HG03565 (cell line): ENCODE results near the gene PAWR.
"Not testable (repeated sequence)": the region's sequence is repeated elsewhere in the genome, so short reads cannot be mapped to it uniquely, and the experiment has no call there.

Experiments used
- ATAC-seq: cut with Tn5 transposase; IDR thresholded peaks from one replicate; pipeline ENCODE4 v1.9.1; 2021; ENCODE audit warnings: mild to moderate bottlenecking, moderate library complexity; ENCODE audit not compliant: unreplicated experiment

The PAWR gene

DNA sequence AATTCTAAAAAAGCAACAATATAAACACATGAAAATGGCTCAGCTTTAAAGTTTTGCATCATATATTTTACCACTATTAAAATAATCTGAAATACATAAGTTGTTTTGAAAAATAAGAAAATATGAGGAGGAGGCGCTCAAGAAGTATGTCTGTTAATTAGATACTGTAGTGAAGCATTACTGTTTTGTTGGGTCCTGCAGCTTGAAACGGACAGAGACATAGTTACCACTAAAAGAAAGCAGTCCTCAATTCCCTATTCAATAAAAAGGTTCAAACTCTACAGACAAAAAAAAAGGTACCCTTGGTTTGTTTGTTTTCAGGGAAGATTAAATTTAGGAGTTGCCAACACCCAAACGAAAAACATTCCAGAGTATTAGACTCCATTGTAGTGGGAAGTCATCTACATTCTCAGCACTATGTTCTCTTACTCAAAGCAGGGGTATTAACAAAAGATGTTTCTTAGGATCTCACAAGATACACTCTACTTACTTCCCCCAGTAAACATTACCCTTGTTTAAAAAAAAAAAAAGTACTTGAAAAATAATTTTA lies 3.0 kb downstream of the PAWR start:
- no peak for ATAC-seq

DNA sequence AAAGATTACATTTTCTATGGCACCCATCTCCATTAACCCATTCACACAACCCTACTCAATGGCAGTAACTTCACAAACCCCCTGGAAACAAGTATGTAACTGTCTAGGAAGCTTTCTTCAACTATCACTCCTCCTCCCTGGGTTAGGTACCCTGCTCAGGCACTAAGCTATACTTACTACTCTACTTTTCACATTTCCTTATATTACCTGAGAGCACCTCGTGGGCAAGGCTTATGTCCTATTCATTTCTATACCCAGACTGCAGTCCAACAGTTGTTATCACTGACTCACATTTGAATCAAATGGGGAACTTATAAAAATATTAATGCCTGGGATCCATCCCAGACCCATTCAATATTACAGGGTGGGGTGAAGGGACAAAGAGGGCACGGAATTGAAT lies 4.6 kb downstream of the PAWR start:
- no peak for ATAC-seq

DNA sequence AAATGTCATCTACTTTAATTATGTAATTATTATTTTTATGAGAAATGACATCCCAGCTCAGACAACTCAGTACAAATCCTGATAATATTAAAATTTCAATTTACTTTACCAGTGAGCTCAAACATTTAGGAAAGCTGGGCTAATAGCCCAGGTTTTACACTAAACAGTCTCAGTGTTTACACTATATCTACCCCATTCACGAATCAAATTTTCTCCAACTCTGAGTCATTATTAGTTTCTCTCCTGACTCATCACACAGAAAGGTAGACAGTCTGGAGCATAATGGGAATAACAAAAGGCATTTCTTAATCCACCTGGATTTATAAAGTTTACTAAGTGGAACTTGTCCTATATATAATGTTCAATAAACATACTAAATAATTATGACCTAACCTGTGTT lies 5.7 kb downstream of the PAWR start:
- ATAC-seq = no peak

DNA sequence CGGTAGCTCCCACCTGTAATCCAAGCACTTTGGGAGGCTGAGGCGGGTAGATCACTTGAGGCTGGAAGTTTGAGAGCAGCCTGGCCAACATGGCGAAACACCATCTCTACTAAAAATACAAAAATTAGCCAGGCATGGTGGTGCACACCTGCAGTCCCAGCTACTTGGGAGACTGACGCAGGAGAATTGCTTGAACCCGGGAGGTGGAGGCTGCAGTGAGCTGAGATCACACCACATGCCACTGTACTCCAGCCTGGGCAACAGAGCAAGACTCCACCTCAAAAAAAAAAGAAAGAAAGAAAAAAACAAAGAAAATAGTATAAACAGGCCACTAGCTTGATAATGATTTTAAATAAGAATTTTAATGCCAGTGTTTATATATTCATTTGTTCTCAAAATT lies 6.4 kb downstream of the PAWR start:
- not testable (repeated sequence) for ATAC-seq

DNA sequence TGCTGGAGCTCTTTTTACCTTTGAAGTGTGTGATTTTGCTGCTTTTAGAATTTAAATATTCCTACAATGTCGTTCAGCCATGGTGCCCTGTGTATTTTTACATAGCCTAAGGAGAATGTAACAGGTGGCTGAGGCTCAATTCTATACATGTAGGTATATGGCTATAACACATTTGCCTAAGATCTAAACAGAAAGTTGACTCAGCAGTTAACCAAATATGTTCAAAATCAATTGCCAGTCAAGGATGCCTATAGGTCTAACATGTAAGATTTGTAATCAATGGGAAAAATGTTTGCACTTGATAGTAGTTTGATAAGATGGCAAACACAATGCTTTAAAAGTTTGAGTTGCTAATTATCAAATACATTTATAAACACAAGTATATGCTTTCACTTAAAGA lies 8.2 kb downstream of the PAWR start:
- ATAC-seq = no peak

DNA sequence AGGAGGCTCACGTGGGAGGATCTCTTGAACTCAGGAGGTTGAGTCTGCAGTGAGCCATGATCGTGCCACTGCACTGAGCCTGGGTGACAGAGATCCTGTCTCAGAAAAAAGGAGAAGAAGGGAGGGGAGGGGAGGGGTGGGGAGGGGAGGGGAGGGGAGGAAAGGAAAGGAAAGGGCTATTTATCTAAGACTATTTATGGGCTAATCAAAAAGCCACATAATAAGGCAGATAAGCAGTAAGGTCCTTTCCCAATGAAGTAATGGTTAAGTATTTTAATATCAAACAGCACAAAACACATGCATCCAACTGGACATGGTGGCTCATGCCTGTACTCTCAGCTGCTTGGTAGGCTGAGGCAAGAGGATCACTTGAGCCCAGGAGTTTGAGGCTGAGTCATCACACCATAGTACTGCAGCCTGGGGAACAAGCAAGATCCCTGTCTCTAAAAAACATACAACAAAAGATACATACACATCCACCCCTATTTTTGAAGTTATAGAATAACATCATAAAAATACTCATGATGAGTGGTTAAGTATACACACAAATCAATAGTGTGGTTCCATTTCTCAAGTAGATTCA lies 9.7 kb downstream of the PAWR start:
- ATAC-seq = no peak

DNA sequence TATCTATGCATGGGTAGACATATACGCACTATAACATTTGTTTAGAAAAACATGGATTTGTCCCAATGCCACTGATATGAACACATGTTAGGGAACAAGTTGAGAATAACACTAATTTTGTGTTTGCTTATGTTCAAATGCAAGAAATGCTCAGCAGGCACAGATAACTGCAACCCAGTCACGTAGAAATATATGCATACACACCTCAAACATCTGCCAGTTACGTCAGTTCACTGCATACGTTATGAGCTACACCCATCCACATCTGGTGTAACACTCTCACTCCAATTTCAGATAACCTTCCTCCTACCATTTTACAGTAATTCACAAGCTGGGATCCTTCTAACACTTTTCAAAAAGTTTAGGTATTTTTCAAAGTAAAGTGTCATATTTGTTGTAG lies 10.7 kb downstream of the PAWR start:
- no peak for ATAC-seq

DNA sequence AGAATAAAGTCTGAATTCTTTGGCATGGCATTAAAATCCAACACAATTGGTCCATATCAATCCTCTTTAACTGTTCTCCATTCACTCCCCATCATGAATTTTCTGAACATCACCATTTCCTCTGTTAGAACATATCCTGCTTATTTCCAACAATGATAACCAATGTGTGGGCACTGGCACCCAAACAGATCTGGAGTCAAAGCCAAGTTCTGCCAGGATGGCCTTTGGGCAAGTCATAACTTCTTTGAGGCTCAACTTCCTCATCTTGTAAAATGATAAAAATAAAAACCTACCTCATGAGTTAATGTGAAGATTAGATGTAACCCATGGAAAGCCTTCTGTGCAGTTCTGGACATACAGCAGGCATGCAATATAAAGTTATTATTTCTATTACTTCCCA lies 12.5 kb downstream of the PAWR start:
- no peak for ATAC-seq

DNA sequence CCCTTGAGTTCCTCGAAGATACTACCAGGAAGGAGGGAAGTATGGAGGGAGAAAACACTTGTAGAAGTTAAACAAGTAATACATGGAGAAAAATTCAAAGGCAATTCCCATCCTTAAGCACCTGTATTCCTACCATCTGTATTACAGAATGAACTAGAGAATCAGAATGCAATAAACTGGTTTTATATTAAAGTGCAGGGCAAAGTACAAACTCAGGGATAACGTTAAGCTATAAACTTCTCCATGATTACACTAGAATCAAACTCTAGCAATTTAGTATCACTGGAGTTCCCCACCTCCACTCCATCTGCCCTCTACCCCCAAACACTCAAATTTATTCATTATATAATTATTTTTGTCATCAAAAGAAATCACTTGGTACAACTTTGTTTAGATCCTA lies 13.1 kb downstream of the PAWR start:
- no peak for ATAC-seq

DNA sequence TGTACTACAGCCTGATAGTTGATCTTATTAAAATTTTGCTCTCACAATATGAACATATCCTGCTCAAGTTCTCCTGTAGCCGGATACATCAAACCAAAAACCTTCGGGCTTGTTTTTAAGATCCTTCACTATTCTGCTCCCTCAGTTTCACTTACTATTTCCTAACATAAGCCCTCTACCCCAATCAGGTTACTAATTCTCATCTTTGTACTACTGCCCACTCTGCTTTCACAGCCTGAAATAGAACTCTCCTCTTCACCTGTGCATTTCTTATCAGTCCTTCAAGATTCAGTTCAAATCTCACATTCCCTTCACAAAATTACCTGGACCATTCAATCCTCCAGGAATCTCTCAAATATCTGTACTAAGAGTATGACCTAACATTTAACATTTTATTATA lies 14.2 kb downstream of the PAWR start:
- ATAC-seq = no peak

DNA sequence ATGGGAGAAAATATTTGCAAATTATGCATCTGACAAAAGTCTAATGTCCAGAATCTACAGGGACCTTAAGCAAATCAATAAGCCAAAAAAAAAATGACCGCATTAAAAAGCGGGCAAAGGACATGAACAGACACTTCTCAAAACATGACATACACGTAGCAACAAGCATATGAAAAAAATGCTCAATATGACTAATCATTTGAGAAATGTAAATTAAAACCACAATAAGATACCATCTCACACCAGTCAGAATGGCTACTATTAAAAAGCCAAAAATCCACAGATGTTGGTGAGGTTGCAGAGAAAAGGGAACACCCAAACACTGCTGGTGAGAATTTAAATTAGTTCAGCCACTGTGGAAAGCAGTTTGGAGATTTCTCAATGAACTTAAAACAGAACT lies 16.1 kb downstream of the PAWR start:
- no peak for ATAC-seq

DNA sequence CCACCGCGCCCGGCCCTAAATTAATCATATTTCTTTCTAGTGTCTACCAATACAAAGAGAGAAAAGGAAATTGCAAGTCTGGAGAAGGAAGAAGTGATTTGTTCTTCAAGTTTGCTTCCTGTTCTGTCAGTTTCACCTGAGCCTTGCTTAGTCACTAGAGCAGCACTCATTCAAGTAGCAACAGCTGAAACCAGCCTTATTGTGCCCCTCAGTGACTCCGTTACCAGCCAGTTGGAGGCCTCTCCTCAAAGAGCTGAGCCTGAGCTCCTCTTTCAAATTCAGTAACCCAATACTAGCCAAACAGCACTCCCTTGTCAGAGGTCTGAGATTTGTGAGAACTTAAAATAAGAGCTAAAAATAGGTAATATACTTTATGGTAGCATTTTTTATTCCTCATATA lies 17.4 kb downstream of the PAWR start:
- no peak for ATAC-seq

DNA sequence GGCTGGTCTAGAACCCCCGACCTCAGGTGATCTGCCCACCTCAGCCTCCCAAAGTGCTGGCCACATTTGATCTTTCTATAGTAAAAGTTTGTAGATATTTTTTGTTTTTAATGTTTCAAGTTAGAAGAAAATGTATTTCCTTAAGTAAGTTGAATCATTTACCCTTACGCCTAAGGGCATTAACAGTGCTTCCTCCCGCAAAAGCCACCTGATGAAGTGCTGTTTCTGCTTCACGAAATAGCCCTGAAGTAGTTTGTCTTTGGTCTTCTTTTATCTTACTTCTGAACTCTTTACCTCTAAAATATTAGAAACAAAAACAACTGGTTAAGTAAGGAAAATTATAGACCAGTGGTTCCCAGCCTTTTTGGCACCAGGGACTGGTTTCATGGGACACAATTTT lies 22.7 kb downstream of the PAWR start:
- ATAC-seq = no peak

DNA sequence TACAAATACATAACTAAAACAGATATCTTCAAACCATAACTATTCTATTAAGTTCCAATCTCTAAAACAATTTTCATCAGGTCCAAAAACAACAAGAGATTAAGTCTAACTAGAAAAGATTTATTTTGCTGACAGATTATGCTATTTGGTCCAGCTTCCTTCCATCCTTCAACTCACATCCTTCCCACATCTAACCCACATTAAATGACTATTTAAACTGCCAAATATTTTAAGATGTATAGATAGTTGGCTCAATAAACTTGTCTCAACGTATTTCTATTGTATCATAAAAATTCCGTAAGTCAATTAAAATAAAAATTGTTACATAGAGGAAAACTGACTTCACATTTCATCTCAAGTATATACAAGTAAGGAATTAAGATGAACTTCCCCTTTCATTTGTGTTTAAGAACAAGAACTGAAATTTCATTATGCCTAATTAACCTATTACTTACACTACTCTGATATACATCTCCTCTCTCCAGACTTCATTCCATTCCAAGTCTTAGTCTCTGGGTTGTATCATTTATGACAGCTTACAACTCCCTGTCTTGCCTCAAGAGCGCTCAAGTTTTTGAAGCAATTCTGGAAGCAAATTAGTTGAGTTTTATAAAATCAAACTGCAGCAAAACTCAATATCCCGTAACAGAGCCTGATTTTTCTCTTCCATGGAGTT lies 25.4 kb downstream of the PAWR start:
- no peak for ATAC-seq

DNA sequence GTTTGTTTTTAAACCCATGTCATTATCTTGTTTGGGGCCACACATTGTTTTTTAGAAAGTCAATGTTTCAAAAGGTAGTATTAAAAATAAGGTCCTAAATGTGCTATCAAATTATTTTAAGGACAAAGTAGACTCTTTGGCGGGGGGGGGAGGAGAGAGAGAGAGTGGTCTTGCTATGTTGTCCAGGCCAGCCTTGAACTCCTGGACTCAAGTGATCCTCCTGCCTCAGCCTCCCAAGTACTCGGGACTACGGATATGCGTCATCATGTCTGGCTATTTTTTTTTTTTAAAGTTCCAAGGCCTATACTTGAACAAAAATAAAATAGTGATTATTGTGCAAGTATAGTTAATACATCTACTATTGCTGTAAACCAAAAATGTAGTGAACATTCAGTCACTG lies 26.2 kb downstream of the PAWR start:
- no peak for ATAC-seq

DNA sequence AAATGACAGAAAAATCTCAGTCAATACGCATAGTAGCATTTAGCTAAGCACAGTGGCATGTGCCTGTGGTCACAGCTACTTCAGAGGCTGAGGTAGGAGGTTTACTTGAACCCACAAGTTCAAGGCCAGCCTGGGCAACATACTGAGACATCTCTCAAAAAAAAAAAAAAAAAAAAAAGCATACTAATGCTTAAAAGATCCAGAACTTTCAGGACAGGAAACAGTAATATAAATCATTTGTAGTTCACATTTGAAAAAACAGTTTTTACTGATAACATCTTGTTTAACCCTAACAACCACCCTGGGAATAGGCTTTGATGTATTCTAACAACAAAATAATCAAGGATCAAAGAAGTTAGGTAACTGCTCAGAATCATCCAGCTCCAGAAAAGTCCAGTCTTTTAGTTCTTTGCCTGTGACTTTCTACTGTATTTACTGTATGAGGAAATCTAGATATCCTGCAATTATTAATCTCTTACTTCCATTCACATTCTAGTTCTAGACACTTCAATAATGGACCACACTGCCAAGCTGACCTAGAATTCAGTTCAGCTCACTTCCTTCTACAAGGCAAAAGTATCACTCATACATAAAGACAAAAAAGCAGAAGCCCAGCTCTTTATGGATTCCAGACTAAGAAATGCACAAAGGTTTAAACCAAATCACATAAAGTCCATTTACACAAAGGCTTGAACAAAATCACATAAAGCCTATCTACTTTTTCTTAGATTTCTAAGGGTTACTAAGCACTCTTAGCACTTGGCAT lies 28.5 kb downstream of the PAWR start:
- ATAC-seq = no peak

DNA sequence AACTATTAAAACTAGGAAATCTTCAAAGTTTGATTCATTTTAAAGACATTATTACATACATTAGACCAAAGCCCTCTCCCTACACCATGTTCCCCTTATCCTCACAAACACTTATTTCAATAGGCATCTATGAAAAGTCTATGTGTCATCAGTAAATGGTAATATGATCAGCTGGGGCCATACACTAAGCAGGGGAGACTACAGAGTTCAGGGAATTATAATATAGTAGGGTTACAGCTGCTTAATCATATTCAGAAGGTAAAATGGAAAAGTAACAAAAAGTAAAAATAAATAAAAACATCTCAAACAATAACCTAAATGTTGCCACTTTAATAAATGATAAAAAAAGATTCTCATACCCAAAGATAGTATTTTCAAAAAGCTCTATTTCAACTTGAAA lies 29.1 kb downstream of the PAWR start:
- no peak for ATAC-seq

DNA sequence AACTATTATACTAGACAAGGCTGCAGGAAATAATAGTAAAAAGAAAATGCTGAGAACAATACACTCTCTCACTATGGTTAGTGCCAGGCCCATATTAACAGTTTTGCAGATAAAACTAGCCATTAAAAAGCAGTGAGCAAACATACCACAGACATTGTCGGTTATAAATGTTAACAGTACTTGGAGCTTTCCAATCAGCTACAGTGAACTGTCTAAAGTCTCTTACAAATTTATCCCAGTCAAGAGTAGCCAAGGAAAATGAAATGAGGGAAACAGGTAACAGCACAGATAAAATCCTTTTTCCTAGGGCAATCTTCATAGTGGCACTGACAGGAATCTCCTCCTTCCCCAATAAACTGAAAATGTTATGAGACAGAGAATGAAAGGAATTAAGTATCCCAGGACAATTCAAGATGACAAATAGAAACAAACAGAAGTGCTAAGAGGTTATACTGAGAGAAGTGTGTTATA lies 30.8 kb downstream of the PAWR start:
- ATAC-seq = no peak

DNA sequence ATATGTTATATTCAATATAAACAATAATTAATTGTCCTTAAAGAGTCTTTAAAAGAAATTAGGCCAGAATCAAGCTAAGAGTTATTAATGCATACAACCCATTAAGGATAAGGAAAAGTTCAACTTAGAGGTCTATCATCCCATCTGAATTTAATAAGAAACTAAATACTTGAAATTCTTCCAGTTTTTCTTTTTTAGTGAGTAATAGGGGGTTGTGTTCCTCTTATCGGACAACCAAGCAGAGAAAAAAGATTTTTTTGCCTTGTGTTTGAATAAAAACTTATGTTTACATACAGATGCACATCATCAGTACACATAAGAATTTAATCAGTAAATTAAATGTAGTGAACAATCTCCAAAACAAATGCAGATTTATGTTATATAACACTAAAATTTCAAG lies 32.5 kb downstream of the PAWR start:
- ATAC-seq = no peak

DNA sequence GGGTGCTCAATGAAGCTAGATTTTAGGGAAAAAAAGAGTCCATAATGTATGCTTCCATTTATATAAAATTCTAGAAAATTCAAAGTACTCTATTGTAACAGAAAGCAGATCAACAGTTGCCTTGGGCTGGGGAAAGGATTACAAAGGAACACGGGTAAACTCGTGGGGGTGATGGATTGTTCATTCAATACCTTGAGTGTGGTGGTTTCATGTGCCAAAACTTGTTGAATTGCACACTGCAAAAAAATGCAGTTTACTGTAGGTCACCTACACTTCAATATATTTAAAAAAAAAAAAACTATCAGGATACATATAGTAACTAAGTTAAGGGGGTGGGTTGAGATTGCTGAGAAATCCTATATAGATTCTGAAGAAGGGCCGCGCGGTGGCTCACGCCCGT lies 33.6 kb downstream of the PAWR start:
- no peak for ATAC-seq

DNA sequence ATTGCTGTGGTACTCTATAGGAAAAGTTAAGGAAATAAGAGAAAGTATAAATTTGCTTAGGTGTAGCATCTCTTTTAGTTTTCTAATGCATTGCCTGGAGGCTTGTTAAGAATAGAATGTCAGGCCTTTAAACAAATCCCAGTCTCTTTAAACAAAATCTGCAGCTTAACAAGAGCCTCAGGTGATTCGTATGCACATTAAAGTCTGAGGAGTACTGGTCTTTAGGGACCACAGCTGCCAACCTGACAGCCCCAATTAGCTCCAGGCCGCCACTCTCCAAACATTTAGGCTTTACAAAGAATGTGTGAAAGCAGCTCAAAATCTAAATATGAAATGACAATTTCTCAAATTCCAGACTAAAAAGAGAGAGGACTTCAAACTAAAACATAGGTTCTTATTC lies 35.7 kb downstream of the PAWR start:
- no peak for ATAC-seq

DNA sequence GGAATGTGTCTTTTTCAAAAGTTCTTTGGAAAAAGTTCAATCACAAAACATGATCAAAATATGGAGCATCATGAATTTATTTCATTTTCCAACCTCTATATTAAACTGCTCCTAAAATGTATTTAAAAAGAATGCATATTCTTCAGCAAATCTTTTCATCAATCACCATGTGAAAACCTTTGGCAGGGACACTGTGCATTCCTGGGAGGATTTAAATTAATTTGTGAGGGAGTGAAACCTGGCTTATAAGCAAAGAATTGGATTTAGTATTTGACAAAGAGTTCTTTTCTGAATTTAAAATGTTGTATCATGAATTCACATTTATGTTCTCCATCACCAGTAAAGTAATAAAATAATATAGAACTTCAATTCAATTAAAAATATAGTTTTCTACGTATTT lies 38.2 kb downstream of the PAWR start:
- ATAC-seq = no peak
